ENCODE data around the gene IFNL3.

DNA sequence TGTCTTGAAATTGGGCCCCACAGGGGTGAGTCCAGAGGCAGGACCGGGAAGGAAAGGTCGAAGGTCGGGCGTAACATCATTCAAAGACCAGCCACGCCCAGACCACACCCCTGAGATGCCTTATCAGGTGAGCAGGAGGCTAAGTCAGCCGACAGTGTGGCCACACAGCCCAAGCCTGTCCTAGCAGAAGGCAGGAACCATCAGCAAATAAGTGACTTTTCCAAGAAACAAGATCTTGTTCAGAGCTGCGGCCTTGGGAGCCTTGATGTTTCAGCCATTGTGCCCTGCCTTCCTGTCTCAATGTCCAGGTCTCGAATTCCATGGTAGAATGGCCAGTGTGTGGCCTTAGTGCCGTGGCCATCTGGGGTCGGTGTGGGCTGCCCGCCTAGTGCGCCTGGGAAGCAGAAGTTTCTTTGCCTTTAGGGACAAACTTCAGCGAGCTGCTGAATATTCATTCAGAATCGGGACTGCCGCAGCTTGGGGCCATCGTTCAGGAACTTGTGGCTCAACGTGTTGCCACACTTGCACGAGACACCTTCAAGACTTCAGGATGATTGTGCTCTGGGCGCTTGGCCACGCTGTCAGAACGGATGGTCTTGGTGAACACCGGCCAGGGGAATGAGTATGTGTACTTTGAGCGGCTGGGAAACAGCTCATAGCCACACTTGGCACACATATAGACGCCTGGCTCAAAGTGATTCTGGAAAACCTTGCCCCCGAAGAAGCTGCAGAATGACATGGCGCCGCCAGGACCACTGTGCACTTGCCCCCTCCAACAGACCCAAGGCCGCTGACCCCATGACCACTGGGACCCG is 9.9 kb upstream of the IFNL3 start:
- TF ChIP-seq POLR2AphosphoS5 (IDR thresholded peaks at IDR 0.05; ENCODE audit: borderline replicate concordance, low read depth, low read length) (no peak), EZH2 (IDR thresholded peaks at IDR 0.05) (no peak), FOXP2 (optimal IDR thresholded peaks at IDR 0.05; ENCODE audit: control extremely low read depth, extremely low read length, insufficient read depth) (no peak)
